GM12878 (cell line): ENCODE measurements around the gene MARCHF4. TPM values are rescaled to one million over a fixed set of nuclear protein-coding genes. Genes with fewer than 3 reads are reported as not detected.

Experiments
- ATAC-seq: fragments of 200-7000 bp; cut with Tn5 transposase; 3 replicates; pipeline ENCODE4 v1.9.1; 2020; ENCODE audit warnings: mild to moderate bottlenecking, moderate library complexity
- BruUV-seq: library from RNA; stranded (reverse); fragments of 400-500 nt; replicated peaks from 2 replicates; lab custom pipeline; 2021; lab: Mats Ljungman, UMichigan
- CTCF ChIA-PET: fragments of 300-600 bp; sonication (Branson Sonifier 250); formaldehyde crosslinking; extraction: SDS; loops from one replicate; lab custom pipeline; 2021; ENCODE audit warnings: inconsistent platforms; lab: Yijun Ruan, JAX
- POLR2A ChIA-PET: fragments of 350-600 bp; formaldehyde crosslinking; extraction: SDS; loops from one replicate; lab custom pipeline; 2021; ENCODE audit warnings: inconsistent platforms; lab: Charles Lee
- RAD21 ChIA-PET: fragments of 300-600 bp; sonication (Branson Sonifier 250); formaldehyde crosslinking; loops from one replicate; lab custom pipeline; 2023; ENCODE audit warnings: antibody characterized with exemption; ENCODE audit not compliant: unreplicated experiment; lab: Charles Lee
- SMC1A ChIA-PET: fragments of 300-600 bp; sonication (Branson Sonifier 250); formaldehyde crosslinking; loops from one replicate; lab custom pipeline; 2023; ENCODE audit not compliant: unreplicated experiment, uncharacterized antibody; lab: Charles Lee
- DNase-seq: peaks from one replicate; pipeline ENCODE4 v3.0.0-alpha.2; 2011; ENCODE audit warnings: low read depth, low spot score
- FAIRE-seq: peaks from 3 replicates; lab custom pipeline; 2011; peaks lifted over from hg19 to GRCh38; lab: Jason Lieb, UNC
- H2AFZ ChIP-seq: 2 replicates; pipeline ENCODE4 v1.6.0; 2011; ENCODE audit warnings: low read depth, low read length, control low read depth; ENCODE audit not compliant: control insufficient read depth
- H3K27ac ChIP-seq: 2 replicates; pipeline ENCODE4 v1.5.1; 2011; ENCODE audit warnings: control low read depth; ENCODE audit not compliant: control insufficient read depth, insufficient read depth
- H3K27me3 ChIP-seq, 2 experiments: replicated peaks in 1 of 2; 2 replicates each; pipeline versions ENCODE4 v1.6.0 to v1.6.1; 2011; ENCODE audit warnings: low read length in 1 of 2; ENCODE audit not compliant: control insufficient read depth in 2 of 2, insufficient read depth in 2 of 2
- H3K36me3 ChIP-seq, 2 experiments: 2 replicates each; pipeline ENCODE4 v1.5.1; 2011; ENCODE audit warnings: low read length in 1 of 2; ENCODE audit not compliant: control insufficient read depth in 2 of 2, insufficient read depth in 2 of 2
- H3K4me1 ChIP-seq: 2 replicates; pipeline ENCODE4 v1.6.1; 2011; ENCODE audit warnings: mild to moderate bottlenecking, low read length, moderate library complexity, mixed read lengths; ENCODE audit not compliant: control insufficient read depth, insufficient read depth
- H3K4me2 ChIP-seq: 2 replicates; pipeline ENCODE4 v1.6.0; 2011; ENCODE audit warnings: control low read depth; ENCODE audit not compliant: control insufficient read depth, insufficient read depth
- H3K4me3 ChIP-seq: fragments of 200-600 bp; sonication (generic); 2 replicates; pipeline ENCODE4 v1.5.1; 2016
- H3K79me2 ChIP-seq: 2 replicates; pipeline ENCODE4 v1.6.0; 2011; ENCODE audit warnings: low read length; ENCODE audit not compliant: control insufficient read depth, insufficient read depth
- H3K9ac ChIP-seq: 2 replicates; pipeline ENCODE4 v1.8.0; 2011; ENCODE audit warnings: low read length, control low read depth, mixed read lengths; ENCODE audit not compliant: control insufficient read depth, insufficient read depth
- H3K9me3 ChIP-seq: replicated peaks from 3 replicates; pipeline ENCODE4 v1.5.1; 2011; ENCODE audit warnings: mild to moderate bottlenecking, low read length; ENCODE audit not compliant: control insufficient read depth, insufficient read depth
- H4K20me1 ChIP-seq: 2 replicates; pipeline ENCODE4 v1.6.0; 2011; ENCODE audit not compliant: control insufficient read depth, insufficient read depth
- EED ChIP-seq: sonication (generic); IDR thresholded peaks from 2 replicates; pipeline ENCODE4 v1.6.1; 2016; ENCODE audit warnings: antibody characterized with exemption, low read depth
- EP300 ChIP-seq, 2 experiments: fragments of 150-350 bp in 1 of 2; IDR thresholded peaks; 2 replicates each; pipeline ENCODE4 v1.6.1; 2011 to 2012; ENCODE audit warnings: low read depth in 2 of 2, low read length in 2 of 2, borderline replicate concordance in 1 of 2, improper control_type of control experiment in 1 of 2, inconsistent platforms in 1 of 2; ENCODE audit not compliant: control insufficient read depth in 1 of 2
- IRF4 ChIP-seq: IDR thresholded peaks from 2 replicates; pipeline ENCODE4 v1.6.1; 2011; ENCODE audit warnings: low read depth, low read length
- MTA2 ChIP-seq: fragments of 450-650 bp; IDR thresholded peaks from 2 replicates; pipeline ENCODE4 v1.6.1; 2016; ENCODE audit warnings: low read depth, mild to moderate bottlenecking, moderate library complexity
- NBN ChIP-seq: fragments of 450-650 bp; IDR thresholded peaks from 2 replicates; pipeline ENCODE4 v1.6.1; 2016
- POLR2AphosphoS5 ChIP-seq: IDR thresholded peaks from 2 replicates; pipeline ENCODE4 v1.6.1; 2011; ENCODE audit warnings: mild to moderate bottlenecking, low read length, inconsistent platforms
- WGBS: methylation state at CpG from one replicate; pipeline ENCODE4 v1.1.6; 2016; ENCODE audit warnings: low lambda C conversion rate; ENCODE audit not compliant: insufficient replicate concordance, insufficient coverage; ENCODE audit errors: missing lambda C conversion rate; 5-methylcytosine and 5-hydroxymethylcytosine counted together
- in situ Hi-C: fragments of 300-500 bp; cut with MboI; formaldehyde crosslinking; loops from 9 replicates; pipeline ENCODE4 v1.14.3; 2018; ENCODE audit warnings: mixed read lengths
- intact Hi-C: fragments of 100-400 bp; cut with micrococcal nuclease; formaldehyde crosslinking; loops from one replicate; pipeline ENCODE4 v1.14.2; 2022; ENCODE audit not compliant: unreplicated experiment
- polyA plus RNA-seq, 11 experiments: library from polyadenylated mRNA; depleted of rRNA in 4 of 11; unstranded in 6 of 11; stranded (reverse) in 5 of 11; fragments of >200 nt; fragmentation: Nextera tagmentation in 4 of 11; fragmentation: Illumina TruSeq in 1 of 11; extraction: Ambion mirVana in 4 of 11; extraction: Trizol in 1 of 11; gene quantifications; 1 replicate in 1 of 11; 2 replicates in 10 of 11; pipeline versions ENCODE4 v1.2.1 to v1.2.3, GENCODE V29; 2011 to 2016; ENCODE audit warnings: inconsistent platforms in 2 of 11, missing spikeins in 2 of 11, low read depth in 1 of 11
- total RNA-seq, 4 experiments: library from RNA; depleted of rRNA in 3 of 4; stranded (reverse); fragments of >200 nt in 3 of 4; fragmentation: Illumina TruSeq in 1 of 4; extraction: Trizol in 1 of 4; gene quantifications; 2 replicates each; pipeline versions ENCODE4 v1.2.1 to v1.2.3, GENCODE V29; 2013 to 2021

Gene MARCHF4
- total and polyA plus RNA-seq, 10 of the 15 experiments (the other 5 are each of a cell fraction or from before 2014, with no cell fraction given): not detected

DNA sequence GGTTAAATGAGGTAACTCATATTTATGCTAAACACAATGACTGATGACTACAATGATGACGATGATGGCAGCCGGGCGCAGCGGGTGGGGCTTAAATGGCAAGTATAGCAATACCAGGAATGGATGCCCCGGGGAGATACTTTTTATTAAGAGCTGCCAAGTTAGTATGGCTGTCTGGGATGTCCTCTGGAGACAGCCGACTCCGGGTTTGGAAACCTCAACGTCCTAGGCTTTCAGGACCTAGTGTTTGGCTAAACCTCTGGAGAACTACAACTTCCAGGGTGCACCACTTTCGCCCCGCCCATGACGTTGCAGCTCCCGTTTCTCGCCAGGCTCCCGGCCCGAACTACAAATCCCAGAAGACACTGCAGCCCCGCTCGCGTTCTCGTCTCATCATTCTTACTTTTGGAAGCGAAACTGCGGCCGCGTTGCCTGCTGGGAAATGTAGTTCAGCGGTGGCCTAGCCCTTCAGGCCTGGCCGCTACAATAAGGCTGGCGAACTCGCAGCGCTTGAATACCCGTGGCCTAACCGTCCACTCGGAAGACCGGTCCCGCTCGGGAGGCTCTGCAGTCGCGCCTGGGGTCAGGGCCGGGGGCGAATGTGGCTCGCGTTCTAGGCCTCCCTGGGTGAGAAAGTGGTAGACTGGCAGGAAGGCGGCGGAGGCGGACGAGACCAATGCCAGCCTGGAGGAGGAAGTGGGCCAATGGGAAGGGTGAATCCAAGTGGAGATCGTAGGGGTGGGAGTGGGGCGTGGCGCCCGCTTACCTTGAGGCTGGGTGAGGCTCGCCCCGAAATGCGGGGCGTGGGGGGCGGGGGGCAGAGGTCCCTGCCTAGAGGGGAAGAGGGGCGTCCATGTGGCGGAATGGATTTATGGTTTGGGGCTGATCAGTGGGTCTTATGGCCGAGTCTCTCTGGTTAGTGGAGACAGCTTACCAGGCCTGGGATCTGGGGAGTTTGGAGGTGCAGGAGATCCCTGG, 40.0 kb upstream of the MARCHF4 start, which contains the start of gene SMARCAL1 (continued):
- TF ChIP-seq EED (peak; percentile 65; the same call in 1 of the 2 replicates), POLR2AphosphoS5 (peak; percentile 71), IRF4 (peak; percentile 74; the same call in 1 of the 2 replicates), NBN (peak; percentile 93)

DNA sequence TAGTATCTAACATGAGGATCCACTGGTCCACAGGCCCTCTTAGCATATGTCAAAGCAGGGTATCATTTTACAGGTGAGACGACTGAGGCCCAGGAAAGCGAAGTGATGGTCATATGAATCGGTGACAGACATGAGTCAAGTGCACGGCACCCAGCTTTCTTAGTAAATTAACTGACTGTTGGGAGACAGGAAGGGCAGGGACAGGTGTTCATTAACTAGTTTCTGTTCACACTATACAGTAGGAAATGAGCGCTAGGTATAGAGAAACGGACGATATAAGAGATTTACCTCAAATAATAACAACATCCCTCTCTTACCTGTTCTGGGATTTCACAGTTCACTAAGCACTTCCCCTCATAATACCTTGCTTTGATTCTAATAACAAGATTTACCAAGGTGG, 38.3 kb upstream of the MARCHF4 start:
- Histone ChIP-seq H4K20me1 (no peaks in the 10 kb centered on the region), H2AFZ (no peak overlapping the region; the same call in 1 of the 2 replicates), H3K27me3 (no peaks in the 10 kb centered on the region; a peak in 1 of 4 replicates), H3K4me3 (no peak overlapping the region), H3K27ac (no peak overlapping the region), H3K9ac (no peak overlapping the region), H3K4me2 (no peak overlapping the region), H3K9me3 (no peaks in the 10 kb centered on the region), H3K4me1 (no peaks in the 10 kb centered on the region)
- 12% methylated on average over 7 of the region's 7 CpGs for WGBS
- ChIA-PET CTCF (interaction anchor here (13.3 kb wide), 1 partner anchor 188 kb away, joined by 116 read pairs; no protein-coding TSS in a partner anchor), RAD21 (interaction anchor here (0.8 to 0.9 kb wide), 3 partner anchors 9 to 301 kb away, joined by 3 read pairs; no protein-coding TSS in a partner anchor), SMC1A (interaction anchor here (0.6 to 10.3 kb wide), 7 partner anchors 9 to 329 kb away, joined by 3 to 84 read pairs (median 3); partner anchors contain the start of genes PECR and TMEM169), POLR2A (interaction anchor here (1.2 to 2.3 kb wide), 2 partner anchors 12 to 87 kb away, joined by 3 to 16 read pairs; partner anchors contain the start of gene RPL37A)
- DNase-seq (no peak), FAIRE-seq (no peak)
- intact Hi-C loops: loop anchor here (5.0 to 10.0 kb wide), 3 partner anchors 206 to 298 kb away; no protein-coding TSS in a partner anchor
- no TSS peak for BruUV-seq
- peak; percentile 51 for TF ChIP-seq MTA2
- no peak for TF ChIP-seq EP300 (IDR thresholded peaks at IDR 0.05; ENCODE audit: borderline replicate concordance in 1 of 2, control insufficient read depth in 1 of 2, low read depth in 2 of 2, low read length in 2 of 2)
- TF ChIP-seq, all 136 proteins: peak for 1
- in situ Hi-C loops: no loop called here
- no peak for ATAC-seq
- Histone ChIP-seq H3K79me2 (peaks cover 8% of the 10 kb centered on the region), H3K36me3 (no peaks in the 10 kb centered on the region; a peak in 2 of 4 replicates)
